GM18505 (cell line): ENCODE results near the gene C1orf115.

Source experiments
- ATAC-seq: cut with Tn5 transposase; IDR thresholded peaks from one replicate; pipeline ENCODE4 v1.9.1; 2021; ENCODE audit not compliant: unreplicated experiment
- POLR2A ChIP-seq: IDR thresholded peaks from 4 replicates; pipeline ENCODE4 v1.6.1; 2011; ENCODE audit warnings: borderline replicate concordance; ENCODE audit not compliant: insufficient read depth, insufficient read length; ENCODE audit errors: extremely low read depth

Gene C1orf115

GRCh38 chr1:220747437-220748088 lies 57.4 kb downstream of the C1orf115 start:
- no peak for TF ChIP-seq POLR2A
- no peak for ATAC-seq

DNA sequence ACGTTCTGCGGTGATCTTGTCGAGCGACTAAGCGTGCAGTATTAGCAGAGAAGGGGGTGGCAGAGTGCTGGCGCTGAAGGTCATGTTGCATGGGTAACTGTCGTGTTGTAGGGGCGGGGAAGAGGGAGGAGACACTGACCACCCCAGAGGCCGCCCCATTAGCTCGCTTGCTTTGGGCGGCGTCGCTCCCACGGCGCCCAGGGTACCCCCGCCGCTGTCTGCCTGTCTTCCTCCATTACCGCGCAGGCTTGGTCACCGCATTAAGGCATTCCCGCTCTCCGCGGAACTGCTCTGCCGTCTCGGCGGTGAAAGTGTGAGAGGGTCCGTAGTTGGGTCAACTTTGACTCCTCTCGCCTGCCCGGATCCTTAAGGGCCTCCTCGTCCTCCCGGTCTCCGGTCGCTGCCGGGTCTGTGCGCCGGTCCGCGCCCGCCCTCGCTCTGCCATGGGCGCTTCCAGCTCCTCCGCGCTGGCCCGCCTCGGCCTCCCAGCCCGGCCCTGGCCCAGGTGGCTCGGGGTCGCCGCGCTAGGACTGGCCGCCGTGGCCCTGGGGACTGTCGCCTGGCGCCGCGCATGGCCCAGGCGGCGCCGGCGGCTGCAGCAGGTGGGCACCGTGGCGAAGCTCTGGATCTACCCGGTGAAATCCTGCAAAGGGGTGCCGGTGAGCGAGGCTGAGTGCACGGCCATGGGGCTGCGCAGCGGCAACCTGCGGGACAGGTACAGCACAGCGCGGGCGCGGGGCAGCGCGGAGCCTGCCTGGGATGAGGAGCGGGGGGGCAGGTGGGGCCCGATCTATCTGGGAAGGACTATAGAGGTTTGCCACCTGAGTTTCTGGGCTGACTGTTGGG lies 58.1 kb downstream of the C1orf115 start, which contains the start of gene MTARC2:
MTARC2 (plus strand) TSS at position 234 of the 846 bp plus-strand sequence; CDS start at position 444, 210 bp downstream.
- peak; percentile 83 for ATAC-seq
- peak; percentile 43 for TF ChIP-seq POLR2A
